Central memory CD8-positive, alpha-beta T cell (primary cell): ENCODE results near the gene HHIPL1.

Experiments used
- ATAC-seq: fragments of 150-1000 bp; cut with Tn5 transposase; replicated peaks from 2 replicates; pipeline ENCODE4 v1.10.0; 2022; ENCODE audit warnings: mild to moderate bottlenecking, moderate FRiP score, moderate number of reproducible peaks; ENCODE audit not compliant: poor library complexity, severe bottlenecking; ENCODE audit errors: extremely low read depth
- DNase-seq, 2 donors: peaks; one replicate each; pipeline ENCODE4 v3.0.0; 2021; ENCODE audit warnings: low spot score in 2 of 2
- H3K27ac Mint-ChIP-seq: one replicate; pipeline ENCODE4 v1.8.0; 2022; ENCODE audit warnings: low read depth, mild to moderate bottlenecking, moderate library complexity, mixed read lengths
- H3K27me3 Mint-ChIP-seq: one replicate; pipeline ENCODE4 v1.8.0; 2022; ENCODE audit warnings: mixed read lengths
- H3K36me3 Mint-ChIP-seq: one replicate; pipeline ENCODE4 v1.8.0; 2022; ENCODE audit warnings: mild to moderate bottlenecking, moderate library complexity, mixed read lengths; ENCODE audit not compliant: insufficient read depth
- H3K4me1 Mint-ChIP-seq: one replicate; pipeline ENCODE4 v1.8.0; 2022; ENCODE audit warnings: mixed read lengths
- H3K4me3 Mint-ChIP-seq: one replicate; pipeline ENCODE4 v1.8.0; 2022; ENCODE audit warnings: mild to moderate bottlenecking, moderate library complexity, mixed read lengths
- H3K9me3 Mint-ChIP-seq: one replicate; pipeline ENCODE4 v1.8.0; 2022; ENCODE audit warnings: mixed read lengths

Gene HHIPL1

DNA sequence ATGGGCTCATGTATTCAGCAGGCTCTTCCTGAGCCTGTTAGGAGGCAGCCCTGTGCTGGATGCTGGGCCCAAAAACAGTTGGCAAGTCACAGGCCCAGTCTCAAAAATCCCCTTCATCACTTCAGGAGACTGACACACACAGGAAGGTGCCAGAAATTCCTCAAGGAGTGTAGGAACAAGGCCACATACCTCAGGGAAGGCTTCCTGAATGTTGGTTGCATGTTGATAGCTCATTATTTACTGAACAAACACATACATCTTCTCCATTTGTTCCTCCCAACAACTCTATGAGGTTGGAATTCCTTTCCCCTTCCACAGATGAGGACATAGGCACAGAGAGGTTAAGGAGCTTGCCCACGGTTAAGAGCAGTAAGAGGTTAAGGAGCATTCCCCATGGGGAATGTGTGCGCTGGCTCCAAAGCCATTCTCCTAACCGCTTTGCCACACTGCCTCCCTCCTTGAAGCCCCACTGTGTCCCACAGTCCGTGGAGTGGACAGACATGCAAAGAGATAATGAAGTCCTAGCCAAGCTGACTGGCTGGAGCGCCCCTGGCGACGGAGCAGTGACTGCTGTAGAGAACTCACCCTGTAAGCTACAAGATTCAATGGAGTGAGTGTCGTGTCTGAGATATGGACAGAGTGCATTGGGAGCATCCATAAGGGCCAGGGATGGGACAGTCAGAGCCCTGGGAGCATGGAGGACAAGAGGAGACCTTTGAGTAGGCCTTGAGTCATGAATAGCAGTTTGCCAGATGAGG, 3.3 kb downstream of the HHIPL1 start:
- peaks cover 68% of the 10 kb centered on the region for H3K27me3 Mint-ChIP-seq
- DNase-seq, result no peak
- ATAC-seq, result no peak

DNA sequence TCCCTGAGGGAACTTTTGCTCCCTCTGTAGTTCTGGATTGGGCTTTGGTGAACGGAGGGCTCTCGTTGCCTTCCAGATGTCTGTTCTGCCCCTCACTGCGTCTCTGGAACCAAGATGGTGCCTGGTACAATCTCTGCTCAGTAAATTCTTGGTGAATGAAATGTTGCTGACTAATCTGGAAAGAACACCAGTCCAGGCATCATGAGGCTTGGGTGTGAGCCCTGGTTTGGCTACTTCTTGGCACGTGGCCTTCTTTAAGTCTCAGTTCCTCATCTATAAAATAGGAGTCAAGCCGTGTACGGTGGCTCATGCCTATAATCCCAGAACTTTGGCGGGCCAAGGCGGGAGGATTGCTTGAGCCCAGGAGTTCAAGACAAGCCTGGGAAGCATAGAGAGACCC, 4.3 kb downstream of the HHIPL1 start:
- ATAC-seq, result no peak

More for the DNA sequence above, 3.3 kb downstream of the HHIPL1 start:
- H3K9me3 Mint-ChIP-seq, result no peaks in the 10 kb centered on the region
- no peak overlapping the region for H3K27ac Mint-ChIP-seq
- H3K4me3 Mint-ChIP-seq, result no peak overlapping the region
- H3K4me1 Mint-ChIP-seq, result no peaks in the 10 kb centered on the region
- peaks cover 4% of the 10 kb centered on the region for H3K36me3 Mint-ChIP-seq

GRCh38 chr14:99649643-99650042, 4.7 kb downstream of the HHIPL1 start:
- Mint-ChIP-seq H3K4me3 (no peak overlapping the region), H3K27ac (no peak overlapping the region), H3K9me3 (no peaks in the 10 kb centered on the region), H3K27me3 (peaks cover 64% of the 10 kb centered on the region), H3K4me1 (no peaks in the 10 kb centered on the region), H3K36me3 (peaks cover 4% of the 10 kb centered on the region)
- DNase-seq (no peak), ATAC-seq (no peak)

More for the DNA sequence above, 4.3 kb downstream of the HHIPL1 start:
- peaks cover 64% of the 10 kb centered on the region for H3K27me3 Mint-ChIP-seq
- H3K4me3 Mint-ChIP-seq, result no peak overlapping the region
- H3K36me3 Mint-ChIP-seq, result peaks cover 4% of the 10 kb centered on the region
- no peak for DNase-seq
- H3K9me3 Mint-ChIP-seq, result no peaks in the 10 kb centered on the region
- H3K27ac Mint-ChIP-seq, result no peak overlapping the region
- no peaks in the 10 kb centered on the region for H3K4me1 Mint-ChIP-seq

GRCh38 chr14:99650189-99650588, 5.3 kb downstream of the HHIPL1 start:
- Mint-ChIP-seq H3K27ac (no peak overlapping the region), H3K4me1 (no peaks in the 10 kb centered on the region), H3K4me3 (no peak overlapping the region), H3K27me3 (peaks cover 69% of the 10 kb centered on the region), H3K9me3 (no peaks in the 10 kb centered on the region), H3K36me3 (peaks cover 4% of the 10 kb centered on the region)
- ATAC-seq (no peak), DNase-seq (no peak)

DNA sequence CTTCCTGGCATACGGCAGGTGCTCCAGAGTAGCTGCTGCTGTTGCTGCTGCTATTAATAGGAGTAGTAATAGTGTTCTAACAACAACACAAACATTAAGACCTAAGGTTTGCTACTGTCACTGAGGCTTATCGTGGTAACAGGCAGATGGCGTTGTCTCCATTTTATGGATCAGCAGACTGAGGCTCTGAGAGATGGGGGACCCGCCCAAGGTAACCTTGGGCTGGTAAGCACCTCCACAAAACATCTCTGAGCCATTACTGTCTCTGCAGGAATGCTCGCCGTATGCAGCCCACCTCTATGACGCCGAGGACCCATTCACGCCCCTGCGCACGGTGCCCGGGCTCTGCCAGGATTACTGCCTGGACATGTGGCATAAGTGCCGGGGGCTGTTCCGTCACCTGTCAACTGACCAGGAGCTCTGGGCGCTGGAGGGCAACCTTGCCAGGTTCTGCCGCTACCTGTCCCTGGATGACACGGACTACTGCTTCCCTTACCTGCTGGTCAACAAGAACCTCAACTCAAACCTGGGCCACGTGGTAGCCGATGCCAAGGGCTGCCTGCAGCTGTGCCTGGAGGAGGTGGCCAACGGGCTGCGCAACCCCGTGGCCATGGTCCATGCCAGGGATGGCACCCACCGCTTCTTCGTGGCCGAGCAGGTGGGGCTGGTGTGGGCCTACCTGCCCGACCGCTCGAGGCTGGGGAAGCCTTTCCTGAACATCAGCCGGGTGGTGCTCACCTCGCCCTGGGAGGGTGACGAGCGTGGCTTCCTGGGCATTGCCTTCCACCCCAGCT, 7.2 kb downstream of the HHIPL1 start:
- H3K27me3 Mint-ChIP-seq, result peaks cover 75% of the 10 kb centered on the region
- no peak for DNase-seq
- peaks cover 4% of the 10 kb centered on the region for H3K36me3 Mint-ChIP-seq
- no peaks in the 10 kb centered on the region for H3K4me1 Mint-ChIP-seq
- no peaks in the 10 kb centered on the region for H3K9me3 Mint-ChIP-seq
- no peak for ATAC-seq
- H3K4me3 Mint-ChIP-seq, result no peak overlapping the region
- H3K27ac Mint-ChIP-seq, result no peak overlapping the region

DNA sequence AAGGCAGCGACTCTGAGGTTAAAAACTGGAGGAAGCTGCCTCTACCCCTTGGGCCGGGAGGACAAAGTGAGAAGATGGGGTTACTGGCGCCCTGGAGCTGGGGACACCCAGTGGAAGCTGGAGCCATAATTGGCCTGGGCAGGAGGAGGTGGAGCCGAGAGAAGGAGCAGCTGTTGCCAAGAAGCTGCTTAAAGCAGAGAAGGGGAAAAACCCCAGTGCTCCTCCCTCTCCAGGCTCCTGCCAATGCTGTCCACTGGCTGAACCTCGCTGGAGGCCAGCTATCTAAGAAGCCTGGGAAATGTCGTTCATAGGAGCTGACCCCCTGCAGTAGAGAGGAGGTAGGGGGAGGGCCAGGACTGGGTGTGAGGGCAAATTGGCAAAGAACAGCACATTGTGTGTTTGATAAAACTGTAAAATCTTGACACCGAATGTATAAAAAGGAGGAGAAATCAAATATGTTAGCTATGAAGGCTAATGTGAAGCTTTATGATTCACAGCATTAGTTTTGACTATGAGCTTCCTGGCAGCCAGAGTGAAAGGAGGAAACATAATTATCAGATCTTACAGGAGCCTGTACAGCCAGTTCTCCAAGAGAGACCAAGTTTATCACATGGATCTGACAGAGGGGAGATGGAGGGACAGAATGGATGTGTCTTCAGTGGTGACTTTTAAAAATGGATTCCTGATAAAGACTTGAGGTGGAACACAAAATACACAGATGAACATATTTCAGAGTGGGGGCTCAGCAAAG, 9.5 kb downstream of the HHIPL1 start:
- DNase-seq, result no peak
- ATAC-seq, result no peak
- Mint-ChIP-seq H3K9me3 (no peaks in the 10 kb centered on the region), H3K27ac (no peak overlapping the region), H3K4me1 (no peaks in the 10 kb centered on the region), H3K4me3 (no peak overlapping the region), H3K36me3 (peaks cover 2% of the 10 kb centered on the region), H3K27me3 (peaks cover 66% of the 10 kb centered on the region)

DNA sequence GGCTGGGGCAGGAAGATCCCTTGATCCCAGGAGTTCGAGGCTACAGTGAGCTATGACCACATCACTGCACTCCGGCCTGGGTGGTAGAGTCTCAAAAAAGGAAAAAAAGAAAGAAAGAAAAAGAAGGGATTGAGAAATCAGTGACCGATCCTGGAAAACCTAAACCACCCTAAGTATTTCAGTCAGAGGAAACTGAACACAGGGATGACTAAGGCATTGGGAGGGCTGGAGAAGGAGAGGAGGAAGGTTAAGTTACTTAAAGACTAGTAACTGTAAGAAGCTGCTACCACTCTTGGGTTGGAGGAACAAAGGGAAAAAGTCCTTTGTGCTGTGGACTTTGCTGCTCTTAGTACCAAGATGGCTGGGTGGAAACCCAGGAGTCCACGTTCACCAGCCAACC, 10.6 kb downstream of the HHIPL1 start:
- ATAC-seq (no peak), DNase-seq (no peak)
- Mint-ChIP-seq H3K27ac (no peak overlapping the region), H3K4me3 (no peak overlapping the region), H3K9me3 (no peaks in the 10 kb centered on the region), H3K27me3 (peaks cover 63% of the 10 kb centered on the region), H3K4me1 (no peaks in the 10 kb centered on the region), H3K36me3 (peaks cover 2% of the 10 kb centered on the region)

DNA sequence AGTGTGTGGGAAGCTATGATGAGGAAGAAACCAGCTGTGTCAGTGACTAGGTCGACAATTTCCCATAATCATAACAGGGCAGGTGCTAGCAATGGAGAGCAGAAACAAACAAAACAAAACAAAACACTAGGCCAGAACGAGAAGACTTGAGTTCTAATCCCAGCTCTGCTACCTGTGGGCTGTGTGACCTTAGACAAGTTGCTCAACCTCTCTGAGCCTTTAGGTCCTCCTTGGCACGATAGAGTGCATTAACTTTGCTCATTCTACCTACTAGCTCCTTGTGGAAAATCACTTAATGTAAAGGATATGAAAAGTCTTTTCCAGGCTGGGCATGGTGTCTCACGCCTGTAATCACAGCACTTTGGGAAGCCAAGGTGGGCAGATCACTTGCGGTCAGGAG, 11.2 kb downstream of the HHIPL1 start:
- H3K36me3 Mint-ChIP-seq, result peaks cover 2% of the 10 kb centered on the region
- no peaks in the 10 kb centered on the region for H3K4me1 Mint-ChIP-seq
- H3K27ac Mint-ChIP-seq, result no peak overlapping the region
- no peak for DNase-seq
- H3K27me3 Mint-ChIP-seq, result peaks cover 63% of the 10 kb centered on the region
- no peak overlapping the region for H3K4me3 Mint-ChIP-seq
- H3K9me3 Mint-ChIP-seq, result no peaks in the 10 kb centered on the region
- no peak for ATAC-seq

DNA sequence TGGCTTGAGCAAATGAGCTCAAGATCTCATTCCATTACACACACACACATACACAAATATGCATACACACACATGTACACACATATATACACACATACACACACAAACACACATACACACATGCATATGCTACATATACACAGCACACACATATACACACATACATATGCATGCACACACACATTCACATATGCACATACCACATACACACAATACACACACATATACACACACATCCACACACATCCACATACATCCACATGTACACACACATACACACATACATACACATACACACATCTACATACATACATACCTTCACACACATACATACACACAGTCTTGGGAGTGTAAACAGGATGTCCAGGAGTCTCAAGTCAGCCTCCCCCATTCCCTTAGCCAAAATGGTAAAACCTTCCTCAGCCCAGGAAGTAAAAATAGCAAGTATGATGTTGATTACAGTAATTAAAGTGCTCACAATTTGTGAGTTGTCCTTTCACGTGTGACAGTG, 12.8 kb downstream of the HHIPL1 start:
- DNase-seq (no peak), ATAC-seq (no peak)
- no peaks in the 10 kb centered on the region for H3K4me1 Mint-ChIP-seq
- H3K9me3 Mint-ChIP-seq, result no peaks in the 10 kb centered on the region
- H3K27ac Mint-ChIP-seq, result no peak overlapping the region
- H3K4me3 Mint-ChIP-seq, result no peak overlapping the region
- H3K27me3 Mint-ChIP-seq, result peaks cover 66% of the 10 kb centered on the region
- no peaks in the 10 kb centered on the region for H3K36me3 Mint-ChIP-seq

DNA sequence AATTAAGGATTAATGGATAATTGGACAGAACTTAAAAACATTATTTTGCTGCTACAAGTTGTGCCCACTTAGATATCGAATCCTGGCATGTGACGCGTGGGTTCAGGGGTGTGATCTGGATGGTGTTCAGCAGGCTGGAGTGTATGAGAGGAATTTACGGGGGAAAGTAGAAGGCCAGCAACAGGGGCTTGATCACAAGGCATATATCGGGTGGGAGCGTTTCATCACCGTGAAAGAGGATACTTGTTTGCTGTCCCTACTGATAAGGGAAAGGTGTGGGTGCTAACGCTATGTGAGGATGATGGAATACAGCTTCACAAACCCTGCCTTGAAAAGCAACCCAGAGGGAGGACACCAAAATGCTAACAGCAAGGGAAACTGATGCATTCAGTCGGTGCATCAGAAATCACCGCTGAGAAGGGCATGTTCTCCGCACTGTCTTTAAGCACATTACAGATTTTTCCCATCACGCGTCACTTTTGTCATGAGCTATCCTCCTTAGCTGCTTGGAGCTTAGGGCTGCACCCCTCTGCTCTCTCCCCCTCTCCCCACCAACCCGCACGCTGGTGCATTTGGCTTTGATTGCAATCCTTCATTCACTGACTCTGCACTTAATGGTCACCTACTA, 13.4 kb downstream of the HHIPL1 start:
- Mint-ChIP-seq H3K4me1 (no peaks in the 10 kb centered on the region), H3K36me3 (no peaks in the 10 kb centered on the region), H3K27ac (no peak overlapping the region), H3K9me3 (no peaks in the 10 kb centered on the region), H3K4me3 (no peak overlapping the region), H3K27me3 (peaks cover 72% of the 10 kb centered on the region)
- ATAC-seq (no peak), DNase-seq (no peak)

DNA sequence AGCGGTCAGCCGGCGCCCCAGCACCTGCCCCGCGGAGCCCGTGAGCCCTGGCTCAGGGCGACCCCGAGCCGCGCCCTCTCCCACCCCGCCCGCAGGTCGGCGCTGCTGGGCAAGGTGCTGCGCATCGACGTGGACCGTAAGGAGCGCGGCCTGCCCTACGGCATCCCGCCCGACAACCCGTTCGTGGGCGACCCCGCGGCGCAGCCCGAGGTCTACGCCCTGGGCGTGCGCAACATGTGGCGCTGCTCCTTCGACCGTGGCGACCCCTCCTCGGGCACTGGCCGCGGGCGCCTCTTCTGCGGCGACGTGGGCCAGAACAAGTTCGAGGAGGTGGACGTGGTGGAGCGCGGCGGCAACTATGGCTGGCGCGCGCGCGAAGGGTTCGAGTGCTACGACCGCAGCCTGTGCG, 14.4 kb downstream of the HHIPL1 start:
- no peak for DNase-seq
- H3K27me3 Mint-ChIP-seq, result peaks cover 74% of the 10 kb centered on the region
- H3K9me3 Mint-ChIP-seq, result no peaks in the 10 kb centered on the region
- H3K4me1 Mint-ChIP-seq, result no peaks in the 10 kb centered on the region
- no peak overlapping the region for H3K4me3 Mint-ChIP-seq
- no peaks in the 10 kb centered on the region for H3K36me3 Mint-ChIP-seq
- ATAC-seq, result no peak
- no peak overlapping the region for H3K27ac Mint-ChIP-seq

DNA sequence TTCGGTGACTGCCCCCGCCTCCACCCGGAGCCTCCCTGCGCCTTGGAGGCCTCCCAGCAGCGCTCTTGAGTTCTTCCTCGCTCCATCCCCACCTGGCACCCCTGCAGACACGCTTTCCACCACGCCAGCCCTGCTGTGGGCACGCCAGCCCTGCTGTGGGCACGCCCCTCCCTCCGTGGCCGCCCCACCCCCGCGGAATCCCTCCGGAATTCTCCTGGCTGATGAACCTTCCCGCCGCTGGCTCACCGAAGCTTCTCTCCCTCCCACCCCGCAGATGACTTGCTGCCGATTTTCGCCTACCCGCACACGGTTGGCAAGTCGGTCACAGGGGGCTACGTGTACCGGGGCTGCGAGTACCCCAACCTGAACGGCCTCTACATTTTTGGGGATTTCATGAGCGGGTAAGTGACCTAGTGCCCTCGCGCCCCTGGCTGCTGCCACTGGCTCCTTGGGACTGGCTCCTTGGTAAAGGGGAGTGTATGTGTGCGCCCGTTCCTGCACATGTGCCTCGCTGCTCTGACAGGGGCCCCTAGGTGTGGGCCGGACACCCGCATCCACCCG, 15.2 kb downstream of the HHIPL1 start:
- no peak overlapping the region for H3K4me3 Mint-ChIP-seq
- H3K4me1 Mint-ChIP-seq, result no peaks in the 10 kb centered on the region
- peaks cover 66% of the 10 kb centered on the region for H3K27me3 Mint-ChIP-seq

More for the DNA sequence above, 15.2 kb downstream of the HHIPL1 start:
- Mint-ChIP-seq H3K9me3 (no peaks in the 10 kb centered on the region), H3K36me3 (no peaks in the 10 kb centered on the region), H3K27ac (no peak overlapping the region)
- ATAC-seq (no peak), DNase-seq (no peak)
